Esophagus squamous epithelium (tissue), 5 donors: ENCODE data around the gene CYP4F3. TPM values are rescaled to one million over a fixed set of nuclear protein-coding genes. Genes with fewer than 3 reads are reported as not detected.
A peak's percentile ranks its signal among the peaks of the same experiment; 100 is the strongest.

Source experiments
- DNase-seq: peaks from one replicate; lab custom pipeline; 2025; lab: John Stamatoyannopoulos, UW
- H3K27ac ChIP-seq, 4 donors: fragments of 200-600 bp; sonication (generic); one replicate each; pipeline ENCODE4 v1.5.1; 2016 to 2019; ENCODE audit warnings: mild to moderate bottlenecking in 1 of 4
- H3K27me3 ChIP-seq, 4 donors: fragments of 200-600 bp; sonication (generic); 1 replicate in 3 of 4; 2 replicates in 1 of 4; pipeline versions ENCODE4 v1.5.1 to v1.6.0; 2017 to 2021; ENCODE audit warnings: antibody characterized with exemption in 1 of 4
- H3K36me3 ChIP-seq, 3 donors: fragments of 200-600 bp; sonication (generic); one replicate each; pipeline ENCODE4 v1.5.1; 2016 to 2019
- H3K4me1 ChIP-seq, 3 donors: fragments of 200-600 bp; sonication (generic); one replicate each; pipeline ENCODE4 v1.5.1; 2017 to 2019
- H3K4me3 ChIP-seq, 4 donors: fragments of 200-600 bp; sonication (generic); 1 replicate in 3 of 4; 2 replicates in 1 of 4; pipeline ENCODE4 v1.5.1; 2016 to 2019; ENCODE audit warnings: mild to moderate bottlenecking in 2 of 4, moderate library complexity in 1 of 4
- H3K9me3 ChIP-seq, 3 donors: fragments of 200-600 bp; sonication (generic); one replicate each; pipeline ENCODE4 v1.5.1; 2016 to 2019
- POLR2A ChIP-seq, 4 donors: fragments of 450-650 bp; IDR thresholded peaks; one replicate each; pipeline ENCODE4 v1.6.1; 2017; ENCODE audit warnings: antibody characterized with exemption in 4 of 4, mild to moderate bottlenecking in 4 of 4, moderate library complexity in 3 of 4
- WGBS, 2 donors: methylation state at CpG; one replicate each; pipeline ENCODE4 v1.1.5; 2018; 5-methylcytosine and 5-hydroxymethylcytosine counted together
- intact Hi-C: fragments of 100-400 bp; cut with DNase I; formaldehyde crosslinking; loops from one replicate; pipeline ENCODE4 v1.15.0; 2022
- total RNA-seq, 4 donors: library from RNA; depleted of rRNA; stranded (reverse); fragments of >200 nt; gene quantifications; one replicate each; pipeline ENCODE4 v1.1.0, GENCODE V29; 2016
- TF ChIP-seq, protein P1 (sequence below), 6 experiments: fragments of 450-650 bp in 4 of 6; fragments of 200-600 bp in 2 of 6; sonication (generic) in 2 of 6; IDR thresholded peaks; one replicate each; pipeline ENCODE4 v1.5.1; 2016 to 2019; ENCODE audit warnings: antibody characterized with exemption in 6 of 6, mild to moderate bottlenecking in 4 of 6, moderate library complexity in 4 of 6
- donor health status: DM: yes; HTN: yes; CAD: no.

CYP4F3 gene
- total RNA-seq, 4 donors from 2014 or later, result 31.2 to 86.2 (median 43.5) TPM

DNA sequence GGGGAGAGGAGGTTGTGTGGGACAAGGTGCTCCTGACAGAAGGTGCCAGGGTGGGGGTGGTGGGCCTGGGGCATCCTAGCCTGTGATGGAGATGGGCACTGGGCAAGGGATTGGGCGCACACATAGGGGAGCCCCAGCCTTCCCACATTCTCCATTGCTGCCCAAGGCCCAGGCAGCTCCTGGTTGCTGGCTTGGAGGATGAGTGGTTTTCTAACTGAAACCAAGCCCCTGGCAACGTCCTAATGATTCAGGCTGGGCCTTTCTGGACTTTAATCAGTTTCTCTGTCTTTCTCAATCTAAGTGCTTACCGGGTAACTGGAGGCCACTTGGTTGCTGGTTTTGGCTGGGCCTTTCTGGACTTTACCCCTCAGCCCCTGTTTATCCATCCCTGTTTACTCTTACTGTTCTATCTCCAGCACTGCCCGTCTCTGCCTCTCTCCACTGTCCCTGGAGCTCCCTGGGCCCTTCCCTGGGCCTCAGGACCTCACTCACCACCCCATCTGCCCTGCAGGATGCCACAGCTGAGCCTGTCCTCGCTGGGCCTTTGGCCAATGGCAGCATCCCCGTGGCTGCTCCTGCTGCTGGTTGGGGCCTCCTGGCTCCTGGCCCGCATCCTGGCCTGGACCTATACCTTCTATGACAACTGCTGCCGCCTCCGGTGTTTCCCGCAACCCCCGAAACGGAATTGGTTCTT, 354 bp downstream of the CYP4F3 start:
- Histone ChIP-seq H3K4me1 (peaks cover 14 to 39% (median 18%) of the 10 kb centered on the region in 3 donors), H3K27ac (peak overlapping the region; percentile 86 to 93 (median 90)), H3K4me3 (peak overlapping the region; percentile 5 to 26 (median 20)), H3K27me3 (peaks cover 0 to 4% (median 0%) of the 10 kb centered on the region in 4 donors), H3K36me3 (peaks cover 0 to 10% (median 0%) of the 10 kb centered on the region in 3 donors), H3K9me3 (no peaks in the 10 kb centered on the region)
- intact Hi-C loops, result no loop called here
- no peak for DNase-seq
- WGBS, 2 donors, result 12 to 35% methylated on average over 5 of the region's 12 CpGs
- TF ChIP-seq POLR2A (IDR thresholded peaks at IDR 0.05), result peak in 2 of 4 donors; percentile 15 to 45
- TF ChIP-seq, protein P1, sequence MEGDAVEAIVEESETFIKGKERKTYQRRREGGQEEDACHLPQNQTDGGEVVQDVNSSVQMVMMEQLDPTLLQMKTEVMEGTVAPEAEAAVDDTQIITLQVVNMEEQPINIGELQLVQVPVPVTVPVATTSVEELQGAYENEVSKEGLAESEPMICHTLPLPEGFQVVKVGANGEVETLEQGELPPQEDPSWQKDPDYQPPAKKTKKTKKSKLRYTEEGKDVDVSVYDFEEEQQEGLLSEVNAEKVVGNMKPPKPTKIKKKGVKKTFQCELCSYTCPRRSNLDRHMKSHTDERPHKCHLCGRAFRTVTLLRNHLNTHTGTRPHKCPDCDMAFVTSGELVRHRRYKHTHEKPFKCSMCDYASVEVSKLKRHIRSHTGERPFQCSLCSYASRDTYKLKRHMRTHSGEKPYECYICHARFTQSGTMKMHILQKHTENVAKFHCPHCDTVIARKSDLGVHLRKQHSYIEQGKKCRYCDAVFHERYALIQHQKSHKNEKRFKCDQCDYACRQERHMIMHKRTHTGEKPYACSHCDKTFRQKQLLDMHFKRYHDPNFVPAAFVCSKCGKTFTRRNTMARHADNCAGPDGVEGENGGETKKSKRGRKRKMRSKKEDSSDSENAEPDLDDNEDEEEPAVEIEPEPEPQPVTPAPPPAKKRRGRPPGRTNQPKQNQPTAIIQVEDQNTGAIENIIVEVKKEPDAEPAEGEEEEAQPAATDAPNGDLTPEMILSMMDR (IDR thresholded peaks at IDR 0.05), result no peak

DNA sequence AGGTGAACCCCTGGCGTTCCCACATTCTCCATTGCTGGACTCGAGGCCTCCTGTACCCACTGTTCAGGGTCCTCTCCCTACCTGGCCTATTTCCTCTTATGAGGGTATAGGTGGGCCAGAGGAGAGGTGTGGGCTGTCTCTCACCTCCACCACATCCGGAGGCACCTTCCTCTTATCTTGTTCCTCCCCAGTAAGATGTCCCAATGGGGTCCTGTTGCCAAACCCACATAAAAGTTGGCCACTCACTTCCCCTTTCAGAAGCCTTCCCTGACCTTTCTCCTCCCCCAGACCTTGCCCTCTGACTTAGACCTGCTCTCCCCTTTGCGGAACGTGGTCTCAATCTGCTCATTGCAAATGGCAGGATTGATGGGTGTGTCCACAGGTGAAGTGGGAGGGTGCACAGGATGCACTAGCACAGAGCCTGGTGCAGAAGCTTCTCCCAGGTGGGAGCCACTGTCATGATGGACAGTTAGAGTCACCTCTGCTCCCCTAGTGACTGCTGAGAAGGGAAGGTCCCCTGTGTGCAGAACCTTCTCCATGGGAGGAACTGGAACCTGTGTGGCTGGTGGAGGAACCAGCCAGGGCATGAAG, 1.3 kb downstream of the CYP4F3 start:
- peak; percentile 7 for DNase-seq
- intact Hi-C loops, result no loop called here
- Histone ChIP-seq H3K36me3 (peaks cover 0 to 16% (median 0%) of the 10 kb centered on the region in 3 donors), H3K9me3 (no peaks in the 10 kb centered on the region), H3K27ac (peak overlapping the region; percentile 86 to 93 (median 90)), H3K4me1 (peaks cover 14 to 34% (median 18%) of the 10 kb centered on the region in 3 donors), H3K4me3 (peak overlapping the region in 3 of 4 donors; percentile 5 to 26 (median 17)), H3K27me3 (no peaks in the 10 kb centered on the region)
- TF ChIP-seq POLR2A (IDR thresholded peaks at IDR 0.05), result no peak
- TF ChIP-seq, protein P1 (IDR thresholded peaks at IDR 0.05), result no peak
- 60 to 66% methylated on average over 3 to 5 of the region's 5 CpGs for WGBS, 2 donors

DNA sequence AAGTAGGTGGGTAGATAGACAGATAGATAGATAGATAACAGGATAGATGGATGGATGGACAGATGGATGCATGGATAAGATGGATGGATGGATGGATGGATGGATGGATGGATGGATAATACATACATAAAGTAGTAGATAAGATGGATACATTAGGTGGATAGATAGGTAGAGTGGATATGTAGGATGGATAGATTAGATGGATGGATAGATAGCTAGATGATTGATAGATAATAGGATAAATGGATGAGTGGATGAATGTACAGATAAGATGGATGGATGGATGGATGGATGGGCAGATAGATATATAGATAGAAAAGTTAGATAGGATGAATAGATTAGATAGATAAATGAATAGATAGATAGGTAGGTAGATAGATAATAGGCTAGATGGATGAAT, 2.1 kb downstream of the CYP4F3 start:
- Histone ChIP-seq H3K27ac (no peak overlapping the region), H3K27me3 (no peaks in the 10 kb centered on the region), H3K4me3 (no peak overlapping the region), H3K4me1 (peaks cover 14 to 34% (median 18%) of the 10 kb centered on the region in 3 donors), H3K36me3 (peaks cover 0 to 24% (median 0%) of the 10 kb centered on the region in 3 donors), H3K9me3 (no peaks in the 10 kb centered on the region)
- intact Hi-C loops, result no loop called here
- TF ChIP-seq POLR2A (IDR thresholded peaks at IDR 0.05), result no peak
- TF ChIP-seq, protein P1 (IDR thresholded peaks at IDR 0.05), result no peak
- DNase-seq, result no peak

DNA sequence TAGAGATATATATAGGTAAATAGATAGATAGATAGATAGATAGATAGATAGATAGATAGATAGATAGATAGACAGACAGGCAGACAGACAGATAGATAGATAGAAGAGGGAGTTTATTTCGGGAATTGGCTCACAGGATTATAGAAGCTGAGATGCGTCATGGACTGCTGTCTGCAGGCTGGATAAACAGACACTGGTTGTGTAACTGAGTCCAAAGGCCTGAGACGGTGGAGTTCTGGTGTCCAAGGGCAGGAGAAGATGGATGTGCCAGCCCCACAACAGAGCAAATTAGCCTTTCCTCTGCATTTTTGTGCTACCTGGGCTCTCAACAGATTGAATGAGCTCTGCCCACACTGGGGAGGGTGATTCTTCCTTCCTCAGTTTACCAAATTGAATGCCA, 2.7 kb downstream of the CYP4F3 start:
- TF ChIP-seq, protein P1 (IDR thresholded peaks at IDR 0.05), result no peak
- no peak for TF ChIP-seq POLR2A (IDR thresholded peaks at IDR 0.05)
- no peak for DNase-seq
- H3K27me3 ChIP-seq, result no peaks in the 10 kb centered on the region
- peaks cover 0 to 30% (median 0%) of the 10 kb centered on the region in 3 donors for H3K36me3 ChIP-seq
- peaks cover 14 to 34% (median 18%) of the 10 kb centered on the region in 3 donors for H3K4me1 ChIP-seq
- no peak overlapping the region for H3K4me3 ChIP-seq
- H3K27ac ChIP-seq, result no peak overlapping the region
- 60 to 87% methylated on average over 3 of the region's 3 CpGs for WGBS, 2 donors
- H3K9me3 ChIP-seq, result no peaks in the 10 kb centered on the region
- intact Hi-C loops, result no loop called here
